Measurements from ENCODE around the gene HRC.

DNA sequence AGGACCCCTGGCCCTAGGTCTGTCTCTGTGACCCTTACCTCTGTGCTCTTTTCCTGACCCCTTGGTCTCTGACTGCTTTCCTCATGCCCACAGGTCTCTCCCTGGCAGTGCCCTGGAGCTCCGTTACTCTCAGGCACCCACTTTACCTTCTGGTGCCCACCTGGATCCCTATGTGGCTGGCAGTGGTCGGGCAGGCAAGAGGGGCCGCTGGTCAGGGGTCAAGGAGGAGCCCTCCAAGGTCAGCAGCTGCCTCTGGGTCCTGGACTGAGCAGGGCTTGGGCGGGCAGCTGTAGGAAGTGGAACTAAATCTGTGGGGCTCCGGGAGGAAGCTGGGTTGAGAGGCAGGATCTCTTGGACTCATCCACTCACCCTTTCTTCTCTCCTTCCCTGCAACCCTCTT is 19.5 kb downstream of the HRC start:
- TF ChIP-seq, protein P1, sequence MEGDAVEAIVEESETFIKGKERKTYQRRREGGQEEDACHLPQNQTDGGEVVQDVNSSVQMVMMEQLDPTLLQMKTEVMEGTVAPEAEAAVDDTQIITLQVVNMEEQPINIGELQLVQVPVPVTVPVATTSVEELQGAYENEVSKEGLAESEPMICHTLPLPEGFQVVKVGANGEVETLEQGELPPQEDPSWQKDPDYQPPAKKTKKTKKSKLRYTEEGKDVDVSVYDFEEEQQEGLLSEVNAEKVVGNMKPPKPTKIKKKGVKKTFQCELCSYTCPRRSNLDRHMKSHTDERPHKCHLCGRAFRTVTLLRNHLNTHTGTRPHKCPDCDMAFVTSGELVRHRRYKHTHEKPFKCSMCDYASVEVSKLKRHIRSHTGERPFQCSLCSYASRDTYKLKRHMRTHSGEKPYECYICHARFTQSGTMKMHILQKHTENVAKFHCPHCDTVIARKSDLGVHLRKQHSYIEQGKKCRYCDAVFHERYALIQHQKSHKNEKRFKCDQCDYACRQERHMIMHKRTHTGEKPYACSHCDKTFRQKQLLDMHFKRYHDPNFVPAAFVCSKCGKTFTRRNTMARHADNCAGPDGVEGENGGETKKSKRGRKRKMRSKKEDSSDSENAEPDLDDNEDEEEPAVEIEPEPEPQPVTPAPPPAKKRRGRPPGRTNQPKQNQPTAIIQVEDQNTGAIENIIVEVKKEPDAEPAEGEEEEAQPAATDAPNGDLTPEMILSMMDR (IDR thresholded peaks at IDR 0.05; ENCODE audit: low read depth, low read length), result no peak
- no peak for TF ChIP-seq EZH2phosphoT487 (IDR thresholded peaks at IDR 0.05; ENCODE audit: low read depth)

Measured in OCI-LY3 (cell line).